Subcutaneous adipose tissue (tissue), 4 donors: ENCODE results near the gene COL25A1. TPM values are rescaled to one million over a fixed set of nuclear protein-coding genes. Genes with fewer than 3 reads are reported as not detected.

ENCODE experiments used
- CTCF ChIP-seq: fragments of 450-650 bp; IDR thresholded peaks from one replicate; pipeline ENCODE4 v1.5.1; 2016; ENCODE audit warnings: low read depth, mild to moderate bottlenecking, control low read depth, antibody characterized with exemption, moderate library complexity
- total RNA-seq, 4 donors: library from RNA; depleted of rRNA; stranded (reverse); fragments of >200 nt; gene quantifications; one replicate each; pipeline ENCODE4 v1.1.0, GENCODE V29; 2016

Gene COL25A1
- total RNA-seq, 4 donors from 2014 or later, result 4.9 to 12.9 (median 10.1) TPM

- TF ChIP-seq CTCF, result no peak
These were observed 395.5 kb downstream of the COL25A1 start for GRCh38 chr4:108906866-108907367.

GRCh38 chr4:108906006-108906405, 396.5 kb downstream of the COL25A1 start:
- no peak for TF ChIP-seq CTCF

GRCh38 chr4:108903464-108904221, 398.8 kb downstream of the COL25A1 start:
- no peak for TF ChIP-seq CTCF

GRCh38 chr4:108902769-108903168, 399.7 kb downstream of the COL25A1 start:
- TF ChIP-seq CTCF, result no peak

- TF ChIP-seq CTCF, result no peak
These were observed 401.2 kb downstream of the COL25A1 start for GRCh38 chr4:108901291-108901690.

- no peak for TF ChIP-seq CTCF
These were observed 402.4 kb downstream of the COL25A1 start for GRCh38 chr4:108900018-108900580.

GRCh38 chr4:108893468-108893867, 409.0 kb downstream of the COL25A1 start:
- TF ChIP-seq CTCF, result no peak
